HG03139 (cell line): Measurements from ENCODE around the gene ABCA13.
"Not testable (repeated sequence)": the region's sequence is repeated elsewhere in the genome, so short reads cannot be mapped to it uniquely, and the experiment has no call there.

Experiments used
- ATAC-seq: cut with Tn5 transposase; IDR thresholded peaks from one replicate; pipeline ENCODE4 v1.9.1; 2021; ENCODE audit not compliant: unreplicated experiment

Gene ABCA13

GRCh38 chr7:48175019-48175418, 3.8 kb downstream of the ABCA13 start:
- ATAC-seq, result no peak

GRCh38 chr7:48176356-48176893, 5.2 kb downstream of the ABCA13 start:
- no peak for ATAC-seq

- no peak for ATAC-seq
Measured at GRCh38 chr7:48177271-48177670, 6.0 kb downstream of the ABCA13 start.

- no peak for ATAC-seq
Measured at GRCh38 chr7:48179496-48180030, 8.3 kb downstream of the ABCA13 start.

- no peak for ATAC-seq
Measured at GRCh38 chr7:48180981-48181380, 9.7 kb downstream of the ABCA13 start.

GRCh38 chr7:48182718-48183369, 11.6 kb downstream of the ABCA13 start:
- ATAC-seq, result no peak

GRCh38 chr7:48183370-48183743, 12.1 kb downstream of the ABCA13 start:
- ATAC-seq, result no peak

- ATAC-seq, result no peak
Measured at GRCh38 chr7:48183965-48184364, 12.7 kb downstream of the ABCA13 start.

- ATAC-seq, result no peak
Measured at GRCh38 chr7:48188776-48189520, 17.7 kb downstream of the ABCA13 start.

- no peak for ATAC-seq
Measured at GRCh38 chr7:48192996-48193395, 21.7 kb downstream of the ABCA13 start.

GRCh38 chr7:48193421-48193820, 22.2 kb downstream of the ABCA13 start:
- ATAC-seq, result no peak

- ATAC-seq, result not testable (repeated sequence)
Measured at GRCh38 chr7:48200946-48201589, 29.8 kb downstream of the ABCA13 start.

- ATAC-seq, result not testable (repeated sequence)
Measured at GRCh38 chr7:48202916-48203315, 31.7 kb downstream of the ABCA13 start.

GRCh38 chr7:48207155-48207675, 36.0 kb downstream of the ABCA13 start:
- ATAC-seq, result no peak

- no peak for ATAC-seq
Measured at GRCh38 chr7:48209004-48209600, 37.8 kb downstream of the ABCA13 start.

GRCh38 chr7:48213226-48213625, 42.0 kb downstream of the ABCA13 start:
- ATAC-seq, result no peak

GRCh38 chr7:48217266-48217665, 46.0 kb downstream of the ABCA13 start:
- ATAC-seq, result no peak

- ATAC-seq, result no peak
Measured at GRCh38 chr7:48217753-48218152, 46.5 kb downstream of the ABCA13 start.

GRCh38 chr7:48224042-48224441, 52.8 kb downstream of the ABCA13 start:
- no peak for ATAC-seq

- no peak for ATAC-seq
Measured at GRCh38 chr7:48225101-48225500, 53.8 kb downstream of the ABCA13 start.

- ATAC-seq, result no peak
Measured at GRCh38 chr7:48237354-48237753, 66.1 kb downstream of the ABCA13 start.
